ENCODE measurements around the gene FTCD.
"Not testable (repeated sequence)": the region's sequence is repeated elsewhere in the genome, so short reads cannot be mapped to it uniquely, and the experiment has no call there.

GRCh38 chr21:46176443-46177129 is 21.2 kb upstream of the FTCD start:
- not testable (repeated sequence) for TF ChIP-seq EZH2 (IDR thresholded peaks at IDR 0.05; ENCODE audit: borderline replicate concordance, low read depth, low read length, severe bottlenecking); CTCF (IDR thresholded peaks at IDR 0.05; ENCODE audit: extremely low read depth in 1 of 2, insufficient read depth in 1 of 2, low read depth in 1 of 2, low read length in 2 of 2); POLR2AphosphoS5 (IDR thresholded peaks at IDR 0.05; ENCODE audit: insufficient read depth, low read depth, low read length); POLR2A (IDR thresholded peaks at IDR 0.05; ENCODE audit: low read depth, low read length)

Data from endothelial cell of umbilical vein (primary cell).